Sciatic nerve (tissue), 2 donors: ENCODE data around the gene PDE6C. TPM values are rescaled to one million over a fixed set of nuclear protein-coding genes. Genes with fewer than 3 reads are reported as not detected.

ENCODE experiments used
- ATAC-seq: fragments of 200-7000 bp; cut with Tn5 transposase; one replicate; pipeline ENCODE4 v1.9.1; 2020; ENCODE audit warnings: mild to moderate bottlenecking, moderate library complexity
- DNase-seq: peaks from one replicate; pipeline ENCODE4 v3.0.0-alpha.2; 2020; ENCODE audit warnings: low spot score
- intact Hi-C: fragments of 100-400 bp; cut with DNase I; formaldehyde crosslinking; loops from one replicate; pipeline ENCODE4 v1.14.2; 2022
- total RNA-seq: library from RNA; stranded (reverse); fragmentation: NEBNext Ultra II Directional; extraction: Animal tissue kit (Norgen Biotek cat#: 25700); gene quantifications from one replicate; pipeline ENCODE4 v1.2.1, GENCODE V29; 2021
- donor health status: DM: no; HTN: no; CAD: no.
- donor health status: DM: no; HTN: no; CAD: no.

The PDE6C gene
- total RNA-seq, 1 donor from 2014 or later = not detected

DNA sequence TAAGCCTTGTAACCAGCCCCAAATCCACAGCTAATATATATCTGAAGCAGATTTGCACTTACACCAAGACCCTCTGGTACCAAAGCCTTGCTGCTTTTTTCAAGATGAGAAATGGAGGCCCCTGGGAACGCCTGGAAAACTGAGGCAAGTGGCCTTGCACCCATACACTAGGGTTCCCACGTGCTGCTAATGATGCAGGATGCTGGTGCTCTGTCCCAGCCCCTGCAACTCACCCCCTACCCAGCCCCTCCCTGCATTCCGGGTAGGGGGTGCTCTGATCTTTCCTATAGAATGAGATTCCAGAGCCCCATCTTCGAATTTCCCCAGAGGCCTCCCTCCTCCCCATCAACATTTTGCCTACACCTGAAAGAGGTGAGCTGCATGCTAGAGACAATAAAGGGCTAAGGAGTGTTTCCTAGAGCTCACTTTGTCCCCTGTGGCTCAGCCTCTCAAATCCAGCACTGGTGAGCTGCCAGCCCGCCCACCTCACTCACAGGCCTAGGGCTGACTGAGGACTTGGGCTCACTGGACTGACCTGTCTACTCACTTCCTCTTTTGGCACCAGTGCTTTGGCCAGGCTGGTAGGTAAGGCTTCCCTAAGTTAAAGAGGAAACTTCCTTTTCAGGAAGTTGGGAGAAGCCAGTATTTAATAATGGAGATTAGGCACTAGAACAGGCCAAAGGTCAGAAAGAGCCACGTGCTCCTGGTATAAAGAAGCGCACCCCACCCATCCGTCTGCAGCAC lies 21.1 kb upstream of the PDE6C start:
- ATAC-seq = peak; percentile 15
- intact Hi-C loops = no loop called here
- DNase-seq = no peak

DNA sequence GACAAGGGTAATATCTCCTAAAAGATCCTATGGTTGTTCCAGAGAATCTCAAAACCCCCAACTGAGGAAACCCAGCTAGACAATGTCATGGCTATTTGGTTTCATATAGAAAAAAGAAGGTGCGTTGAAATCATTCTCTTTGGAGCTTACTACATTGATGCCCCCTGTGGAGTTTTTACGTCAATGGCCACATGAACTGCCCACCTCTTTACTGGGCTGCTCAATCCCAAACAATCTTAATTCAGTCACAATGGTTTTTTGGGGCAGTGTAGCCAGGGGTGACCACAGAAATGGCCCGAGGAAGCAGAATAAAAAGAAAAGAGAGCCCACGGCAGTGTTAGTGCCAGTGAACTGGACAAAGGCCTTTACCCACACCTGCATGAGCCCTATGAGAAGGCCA lies 19.1 kb upstream of the PDE6C start:
- ATAC-seq = no peak

DNA sequence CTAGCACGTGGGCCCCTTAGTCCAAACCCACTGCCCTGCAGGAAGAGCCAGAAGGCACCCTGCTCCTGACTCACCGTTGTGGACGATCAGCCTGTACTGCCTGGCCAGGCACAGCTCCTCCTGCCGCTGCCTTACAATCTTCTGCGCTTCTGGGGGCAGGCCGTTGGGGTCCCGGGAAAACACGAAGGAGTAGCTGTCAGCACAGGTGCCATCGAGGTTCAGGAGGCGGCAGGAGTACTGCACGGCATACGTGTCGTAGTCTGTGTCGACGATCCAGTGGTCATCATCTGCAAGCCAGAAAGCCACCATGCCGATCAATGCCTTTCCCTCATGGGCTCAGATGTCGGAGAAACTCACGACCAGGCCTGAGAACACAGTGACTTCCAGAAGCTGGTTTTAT lies 18.6 kb upstream of the PDE6C start:
- ATAC-seq = no peak
- DNase-seq = no peak
- intact Hi-C loops = no loop called here

More for the DNA sequence above, 19.1 kb upstream of the PDE6C start:
- no peak for DNase-seq
- intact Hi-C loops = no loop called here

DNA sequence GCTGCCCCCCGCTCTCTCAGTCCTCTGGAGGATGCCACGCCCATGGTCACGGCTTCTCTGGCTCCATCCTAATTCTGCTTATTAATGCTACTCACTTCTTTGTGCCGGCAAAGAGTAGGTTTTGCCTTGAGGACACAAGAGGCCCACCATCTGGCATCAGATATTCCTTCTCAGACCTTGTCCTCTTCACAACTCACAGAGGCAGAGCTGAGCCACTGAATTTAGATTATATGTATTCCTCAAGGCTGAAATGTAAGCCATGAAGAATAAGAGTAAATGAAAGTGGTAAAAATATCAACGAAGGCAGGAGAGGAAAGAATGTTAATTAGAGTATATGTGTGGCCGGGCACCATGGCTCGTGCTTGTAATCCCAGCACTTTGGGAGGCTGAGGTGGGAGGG lies 17.8 kb upstream of the PDE6C start:
- intact Hi-C loops = no loop called here
- DNase-seq = no peak
- ATAC-seq = no peak

DNA sequence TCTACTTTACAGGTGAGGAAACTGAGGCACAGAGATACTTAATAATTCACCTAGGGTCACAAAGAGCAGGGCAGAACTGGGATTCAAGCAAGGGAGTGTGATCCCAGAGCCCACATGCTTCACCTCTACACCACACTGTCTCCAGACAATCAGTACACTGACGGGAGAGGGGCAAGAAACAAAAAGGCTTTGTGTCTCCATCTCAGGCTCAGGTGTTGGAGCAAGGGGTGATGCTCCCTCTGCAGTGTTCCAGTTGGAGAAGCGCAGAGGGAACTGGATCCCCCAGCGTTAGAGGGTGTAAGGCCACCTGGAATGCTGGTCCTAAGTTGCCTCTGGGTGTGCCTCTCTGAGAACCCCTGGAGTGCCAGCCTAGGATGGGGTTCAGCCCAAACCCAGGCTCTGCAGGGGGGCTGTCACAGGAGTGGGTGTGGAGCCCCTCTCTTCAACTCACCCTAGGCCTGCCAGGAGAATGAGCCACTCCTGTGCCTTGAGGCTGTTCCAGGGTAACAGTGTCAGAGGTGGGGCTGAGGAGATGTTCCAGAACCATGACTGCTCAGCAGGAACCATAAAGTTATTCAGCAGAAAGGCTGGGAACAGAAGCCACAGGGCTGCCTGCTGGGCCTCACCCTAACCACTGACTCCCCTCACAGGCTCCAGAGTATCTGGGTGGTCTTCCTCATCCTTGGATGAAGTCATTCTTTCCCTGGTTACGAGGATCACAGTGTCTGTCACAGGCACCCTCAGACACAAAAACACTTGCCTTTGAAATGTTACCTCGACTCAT lies 16.8 kb upstream of the PDE6C start:
- intact Hi-C loops = no loop called here
- DNase-seq (no peak), ATAC-seq (peak; percentile 46)

DNA sequence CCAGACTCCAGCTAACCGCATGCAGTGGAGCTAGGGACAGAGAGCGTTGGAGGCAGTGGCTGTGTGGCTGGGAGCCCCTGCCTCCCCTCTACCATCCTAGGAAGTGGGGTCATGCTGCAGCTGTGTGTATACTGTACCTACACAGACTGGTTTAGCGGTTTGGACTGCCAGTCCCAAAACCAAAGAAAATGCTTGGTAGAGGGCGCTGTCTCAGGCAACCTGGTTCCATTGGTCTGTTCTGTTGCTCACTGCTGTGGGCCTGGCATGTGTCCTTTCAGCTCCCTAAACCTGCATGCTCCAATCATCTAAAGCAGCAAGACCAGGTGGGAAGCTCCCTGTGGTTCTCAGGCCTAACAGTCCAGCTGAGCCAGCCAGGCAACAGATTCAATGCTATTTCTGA lies 15.8 kb upstream of the PDE6C start:
- intact Hi-C loops = no loop called here

DNA sequence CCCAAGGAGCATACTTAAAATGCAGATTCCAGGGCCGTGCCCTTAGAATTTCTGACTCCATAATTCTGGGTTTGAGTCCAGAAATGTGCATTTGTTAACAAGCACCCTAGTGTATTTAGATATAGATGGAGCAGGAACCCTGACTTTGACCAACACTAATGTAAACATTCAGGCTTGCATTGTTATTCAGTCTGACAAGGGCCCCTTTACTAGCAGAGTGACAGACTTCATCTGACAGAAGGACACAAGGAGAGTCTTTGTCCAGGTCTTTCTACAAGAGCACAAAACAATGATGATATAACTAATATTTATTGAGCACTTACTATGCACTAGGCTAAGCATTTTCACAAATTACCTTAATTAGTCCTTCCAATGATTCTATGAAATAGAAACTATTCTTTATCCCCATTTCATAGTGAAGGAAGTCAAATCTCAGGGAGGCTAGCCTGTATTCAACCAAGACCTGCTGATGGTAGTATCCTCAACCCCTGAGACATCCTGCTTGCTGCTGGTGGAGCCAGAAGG lies 15.2 kb upstream of the PDE6C start:
- intact Hi-C loops = no loop called here
- DNase-seq (no peak), ATAC-seq (no peak)

More for the DNA sequence above, 15.8 kb upstream of the PDE6C start:
- DNase-seq (no peak), ATAC-seq (no peak)

DNA sequence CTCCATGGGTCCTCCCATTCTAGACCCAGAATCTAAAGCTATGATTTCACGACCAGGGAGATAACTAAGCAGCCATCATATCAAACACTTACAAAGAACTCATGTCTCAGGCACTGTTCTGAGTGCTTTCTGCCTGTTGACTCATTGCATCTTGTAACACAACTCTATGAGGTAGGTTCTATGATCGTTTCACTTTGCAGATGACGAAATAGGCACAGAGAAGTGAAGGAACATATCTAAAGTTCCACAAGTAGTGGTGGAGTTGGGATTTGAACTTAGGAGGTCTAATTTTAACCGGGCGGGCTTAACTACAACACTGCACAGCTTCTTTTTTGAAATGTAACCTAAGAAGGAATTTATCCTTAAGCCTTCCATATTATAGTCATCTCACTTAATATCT lies 14.2 kb upstream of the PDE6C start:
- ATAC-seq (no peak), DNase-seq (no peak)
- intact Hi-C loops = no loop called here

DNA sequence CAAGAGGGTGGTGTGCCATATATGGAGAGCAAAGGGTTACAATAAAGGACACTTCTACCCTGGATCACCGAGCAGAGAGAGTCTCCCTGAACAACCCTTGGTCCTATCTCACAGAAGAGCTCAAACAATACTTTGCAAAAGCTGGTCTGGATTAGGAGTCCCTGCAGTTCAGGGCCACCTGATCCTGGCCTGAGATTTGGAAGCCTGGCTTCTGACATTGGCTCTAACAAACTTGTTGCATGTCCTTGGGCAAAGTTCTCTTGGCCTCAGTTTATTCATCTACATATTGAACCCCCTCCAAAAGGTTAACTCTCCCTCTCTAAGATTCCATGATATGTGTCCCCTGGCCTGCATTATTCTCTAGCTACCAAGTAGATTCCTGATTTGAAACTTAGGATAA lies 13.0 kb upstream of the PDE6C start:
- ATAC-seq (no peak), DNase-seq (no peak)
- intact Hi-C loops = no loop called here

DNA sequence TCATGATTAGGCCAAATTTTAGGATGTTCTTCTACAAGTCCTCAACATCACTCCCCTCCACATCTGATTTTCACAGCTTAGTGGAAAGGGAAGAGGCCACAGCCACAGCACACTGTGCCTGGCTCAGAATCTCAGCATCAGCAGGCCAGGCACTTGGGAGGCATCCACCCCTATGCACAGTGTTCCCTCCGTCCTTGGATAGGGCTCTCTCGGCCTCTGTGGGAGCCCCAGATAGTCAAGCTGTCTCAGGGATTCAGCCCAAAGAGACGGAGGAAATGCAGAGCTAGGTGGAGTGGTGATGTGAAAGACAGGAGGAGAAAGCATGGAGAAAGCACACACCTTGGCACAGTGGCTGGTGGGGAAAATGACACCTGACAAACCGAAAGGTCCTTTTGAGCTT lies 12.6 kb upstream of the PDE6C start:
- intact Hi-C loops = no loop called here
- DNase-seq = no peak
- peak; percentile 11 for ATAC-seq

DNA sequence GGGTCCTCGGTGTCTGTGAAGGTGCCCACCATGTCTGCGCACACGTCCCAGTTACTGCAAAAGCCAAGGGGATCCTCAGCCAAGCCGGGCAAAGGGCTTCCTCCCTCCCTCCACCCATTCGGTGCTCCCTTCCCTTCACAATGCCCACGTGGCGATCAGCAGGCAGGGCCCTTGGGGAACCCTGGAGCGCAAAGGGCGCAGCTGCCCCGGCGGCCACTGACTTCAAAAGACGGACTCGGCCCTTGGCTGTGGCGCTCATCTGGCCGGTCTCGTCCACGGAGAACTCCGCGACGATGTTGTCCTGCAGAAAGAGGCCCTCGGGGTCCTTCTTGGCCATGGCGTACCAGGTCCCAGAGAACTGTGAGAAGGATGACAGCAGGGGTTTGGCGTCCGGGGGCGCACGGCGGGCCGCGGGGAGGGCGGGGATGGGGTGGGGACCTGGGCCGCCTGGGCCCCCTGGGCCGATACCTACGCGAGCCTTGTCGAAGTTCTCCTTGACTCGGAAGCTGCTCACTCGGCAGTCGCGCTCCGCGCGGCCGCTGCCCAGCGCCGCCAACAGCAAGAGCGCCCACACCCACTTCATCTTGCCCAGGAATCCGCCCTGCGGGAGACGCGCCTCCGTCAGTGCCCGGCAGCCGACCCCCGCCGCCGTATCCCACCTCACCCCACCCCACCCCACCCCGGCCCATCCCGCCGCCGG lies 11.7 kb upstream of the PDE6C start:
- DNase-seq (no peak), ATAC-seq (peak; percentile 64)
- intact Hi-C loops = no loop called here

DNA sequence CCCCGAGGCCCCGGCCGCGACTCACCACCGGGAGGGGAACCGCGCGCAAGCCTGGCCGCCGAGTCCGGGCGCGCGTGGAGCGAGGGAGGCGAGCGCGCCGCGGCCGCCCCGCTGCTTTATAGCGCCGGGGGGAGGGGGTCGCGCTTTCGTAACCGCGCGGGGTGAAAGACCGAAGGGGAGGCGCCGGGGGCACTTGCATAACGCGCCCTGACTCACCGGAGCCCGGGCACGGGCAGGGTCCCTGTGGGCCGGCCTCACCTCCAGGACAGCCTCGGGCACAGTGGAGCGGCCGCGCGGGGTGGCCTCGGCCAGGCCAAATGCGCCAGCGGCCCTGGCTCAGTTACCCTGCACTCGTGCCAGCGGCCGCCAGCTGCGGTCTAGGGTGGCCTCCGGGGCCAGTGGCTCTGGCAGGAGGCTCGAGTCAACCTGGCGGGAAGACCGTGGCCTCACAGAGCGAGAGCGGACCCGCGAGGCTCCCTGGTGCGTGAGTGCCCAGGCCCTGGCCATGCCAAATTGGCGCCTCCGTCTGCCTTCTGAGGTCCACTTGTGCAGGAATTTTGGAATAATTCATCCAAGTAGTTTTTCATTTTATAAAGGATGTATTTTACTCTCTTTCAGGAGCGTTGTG lies 11.1 kb upstream of the PDE6C start, which contains the start of gene RBP4:
TSS of gene RBP4 (minus strand) at position 90 of the 628 bp plus-strand sequence. CDS start 207 bp downstream, outside the sequence.
- DNase-seq (no peak), ATAC-seq (peak; percentile 69)
- intact Hi-C loops = no loop called here

DNA sequence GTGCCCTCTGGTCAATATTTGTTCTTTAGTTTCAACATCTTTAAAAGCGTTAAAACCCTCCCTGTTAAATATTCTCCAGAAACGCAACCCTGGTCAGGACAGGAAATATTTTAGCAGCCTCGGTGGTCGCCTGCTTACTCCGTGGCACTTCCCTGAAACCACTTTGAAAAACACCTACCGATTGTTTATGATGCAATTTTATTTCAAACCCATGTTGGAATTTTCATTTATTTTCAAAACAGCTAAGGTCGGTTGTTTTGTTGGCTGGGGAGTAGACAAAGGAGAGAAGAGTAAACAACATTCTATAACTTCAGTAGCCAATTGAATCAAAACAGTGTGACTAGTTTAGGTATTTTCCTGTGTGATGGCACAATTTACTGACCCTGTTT lies 10.6 kb upstream of the PDE6C start:
- intact Hi-C loops = no loop called here
- DNase-seq = no peak
- no peak for ATAC-seq

DNA sequence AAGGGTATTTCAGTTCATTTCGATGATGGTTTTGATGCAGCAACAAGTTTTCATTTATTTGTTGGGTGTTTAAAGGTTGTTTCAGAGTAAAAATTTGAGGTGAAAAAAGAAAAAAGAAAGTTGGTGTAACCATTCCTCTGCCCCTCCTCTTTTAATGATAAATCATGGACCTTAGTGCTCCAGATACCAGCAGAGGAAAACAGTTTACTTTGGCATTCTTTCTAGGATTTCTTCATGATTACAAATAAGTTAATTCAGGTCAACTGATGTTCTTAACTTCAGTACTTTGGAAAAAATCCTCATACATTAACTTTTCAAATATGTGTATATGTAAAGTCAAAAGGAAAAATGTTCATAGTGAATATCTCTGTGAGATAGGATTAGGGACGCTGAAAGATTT lies 9.3 kb upstream of the PDE6C start:
- no peak for ATAC-seq
- intact Hi-C loops = no loop called here
- no peak for DNase-seq

DNA sequence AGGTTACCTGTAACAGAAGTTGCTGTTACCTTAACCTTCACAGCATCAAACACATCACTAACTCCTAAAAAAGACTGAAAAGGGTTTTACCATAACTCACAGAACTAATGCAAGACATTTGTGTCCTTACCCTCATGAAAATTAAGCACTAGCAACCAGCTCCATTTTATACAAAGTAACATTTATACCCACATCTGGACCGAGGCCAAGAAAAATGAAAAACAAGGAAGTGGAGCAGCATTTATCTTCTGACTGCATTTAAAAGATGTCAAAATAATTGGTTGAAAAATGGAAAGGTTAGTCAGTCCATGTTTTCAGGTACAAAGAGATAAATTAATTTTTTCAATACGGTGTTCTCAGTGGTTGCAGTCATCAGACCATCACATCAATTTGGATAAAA lies 8.2 kb upstream of the PDE6C start:
- DNase-seq (no peak), ATAC-seq (no peak)
- intact Hi-C loops = no loop called here

DNA sequence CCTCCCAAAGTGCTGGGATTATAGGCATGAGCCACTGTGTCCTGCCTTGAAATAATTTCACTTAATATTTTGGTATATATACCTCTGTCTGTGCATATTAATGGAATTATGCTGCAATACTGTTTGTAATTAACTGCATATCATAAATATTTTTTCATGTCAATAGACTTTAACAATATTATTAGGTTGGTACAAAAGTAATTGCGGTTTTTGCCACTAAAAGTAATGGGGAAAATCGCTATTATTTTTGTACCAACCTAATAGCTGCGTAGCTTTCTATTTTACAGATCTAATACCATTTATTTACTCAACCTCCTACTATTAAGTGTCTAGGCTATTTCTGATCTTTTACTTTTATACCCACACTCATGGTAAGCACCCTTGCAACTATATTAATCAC lies 3.9 kb upstream of the PDE6C start:
- DNase-seq (no peak), ATAC-seq (no peak)
- intact Hi-C loops = no loop called here

DNA sequence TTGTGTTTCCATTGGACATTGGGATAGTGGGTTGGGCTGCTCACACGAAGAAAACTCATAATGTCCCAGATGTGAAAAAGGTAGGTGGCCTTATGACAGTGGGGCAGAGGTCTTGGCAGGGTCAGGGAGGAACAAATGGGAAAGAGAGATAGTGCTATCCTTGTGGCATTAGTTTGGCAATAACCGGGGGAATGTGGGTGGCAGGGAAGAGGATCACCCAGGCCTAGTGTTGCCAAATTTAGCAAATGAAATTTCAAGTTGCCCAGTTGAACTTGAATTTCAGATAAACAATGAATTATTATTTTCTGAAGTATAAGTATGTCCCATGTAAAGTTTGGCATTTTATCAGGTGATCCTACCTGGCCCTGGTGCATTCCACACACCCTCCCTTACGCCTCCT lies 789 bp downstream of the PDE6C start:
- intact Hi-C loops = no loop called here
- no peak for ATAC-seq
- DNase-seq = no peak

DNA sequence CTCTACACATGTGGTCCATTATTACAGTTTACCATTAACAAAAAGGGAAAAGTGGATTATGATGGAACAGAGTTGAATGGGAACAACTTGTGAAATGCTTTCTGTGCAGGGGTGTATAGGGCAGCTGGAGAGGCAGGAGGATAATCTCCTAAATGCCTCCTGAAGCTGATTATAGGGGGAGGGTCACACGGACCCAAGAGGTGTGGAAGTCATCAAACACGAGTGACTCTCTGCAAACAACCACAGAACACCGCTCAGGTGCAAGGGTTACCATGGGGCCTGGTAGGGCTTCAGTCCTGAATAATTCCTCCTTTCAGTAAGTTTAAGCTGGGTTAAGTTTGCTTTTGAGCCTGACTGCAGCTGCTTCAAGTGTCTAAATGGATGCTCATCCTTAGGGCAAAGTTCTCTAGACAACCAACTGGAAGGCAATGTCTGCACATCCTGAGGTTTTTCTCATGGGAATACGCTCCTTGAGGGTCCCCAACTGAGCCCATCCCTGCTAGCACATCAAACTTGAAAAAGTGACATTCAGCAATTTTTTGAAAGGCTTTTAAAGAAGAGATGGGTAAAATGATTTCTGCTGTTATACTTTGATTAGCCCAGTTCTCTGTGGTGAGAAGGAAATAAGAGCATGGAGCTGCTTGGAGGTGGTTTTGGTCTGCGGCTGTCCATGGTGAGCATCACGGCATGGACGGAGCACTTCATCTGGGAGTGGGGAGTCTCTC lies 1.9 kb downstream of the PDE6C start:
- DNase-seq = no peak
- ATAC-seq = no peak
- intact Hi-C loops = no loop called here
